NCI-H1417 treated with DMSO at 0.1 percent for 48 hours (cell line): ENCODE data around the gene RHOT1.
"Not testable (repeated sequence)": the region's sequence is repeated elsewhere in the genome, so short reads cannot be mapped to it uniquely, and the experiment has no call there.

Experiments
- DNase-seq: peaks from one replicate; lab custom pipeline; 2025; lab: John Stamatoyannopoulos, UW

Gene RHOT1

GRCh38 chr17:32159586-32160438 lies 17.5 kb downstream of the RHOT1 start:
- no peak for DNase-seq

GRCh38 chr17:32160526-32160925 lies 18.2 kb downstream of the RHOT1 start:
- no peak for DNase-seq

- DNase-seq: no peak
These were observed 18.7 kb downstream of the RHOT1 start for GRCh38 chr17:32161029-32161428.

- no peak for DNase-seq
These were observed 19.4 kb downstream of the RHOT1 start for GRCh38 chr17:32161506-32162365.

GRCh38 chr17:32174889-32175288 lies 32.6 kb downstream of the RHOT1 start:
- DNase-seq: no peak

- DNase-seq: not testable (repeated sequence)
These were observed 36.4 kb downstream of the RHOT1 start for GRCh38 chr17:32178679-32179078.

GRCh38 chr17:32179103-32179502 lies 36.8 kb downstream of the RHOT1 start:
- DNase-seq: not testable (repeated sequence)

GRCh38 chr17:32179526-32179925 lies 37.2 kb downstream of the RHOT1 start:
- not testable (repeated sequence) for DNase-seq

GRCh38 chr17:32180262-32180661 lies 38.0 kb downstream of the RHOT1 start:
- DNase-seq: not testable (repeated sequence)

- no peak for DNase-seq
These were observed 43.6 kb downstream of the RHOT1 start for GRCh38 chr17:32185875-32186274.

GRCh38 chr17:32187271-32187670 lies 45.0 kb downstream of the RHOT1 start:
- DNase-seq: no peak

GRCh38 chr17:32189343-32189742 lies 47.0 kb downstream of the RHOT1 start:
- no peak for DNase-seq

GRCh38 chr17:32191306-32191705 lies 49.0 kb downstream of the RHOT1 start:
- DNase-seq: no peak

- no peak for DNase-seq
These were observed 50.1 kb downstream of the RHOT1 start for GRCh38 chr17:32192379-32192778.

GRCh38 chr17:32197987-32198386 lies 55.7 kb downstream of the RHOT1 start:
- no peak for DNase-seq

- DNase-seq: no peak
These were observed 64.6 kb downstream of the RHOT1 start for GRCh38 chr17:32206861-32207260.

GRCh38 chr17:32208436-32208835 lies 66.1 kb downstream of the RHOT1 start:
- no peak for DNase-seq

GRCh38 chr17:32209608-32210007 lies 67.3 kb downstream of the RHOT1 start:
- DNase-seq: no peak

GRCh38 chr17:32211671-32212070 lies 69.4 kb downstream of the RHOT1 start:
- DNase-seq: no peak

- no peak for DNase-seq
These were observed 73.4 kb downstream of the RHOT1 start for GRCh38 chr17:32215696-32216095.

- no peak for DNase-seq
These were observed 80.3 kb downstream of the RHOT1 start for GRCh38 chr17:32222621-32223020.

GRCh38 chr17:32223703-32224102 lies 81.4 kb downstream of the RHOT1 start:
- DNase-seq: no peak

- no peak for DNase-seq
These were observed 84.6 kb downstream of the RHOT1 start for GRCh38 chr17:32226886-32227285.
